ENCODE data around the gene CSMD2. TPM values are rescaled to one million over a fixed set of nuclear protein-coding genes. Genes with fewer than 3 reads are reported as not detected.

CSMD2 gene
- total RNA-seq, 2 experiments from 2014 or later: not detected

DNA sequence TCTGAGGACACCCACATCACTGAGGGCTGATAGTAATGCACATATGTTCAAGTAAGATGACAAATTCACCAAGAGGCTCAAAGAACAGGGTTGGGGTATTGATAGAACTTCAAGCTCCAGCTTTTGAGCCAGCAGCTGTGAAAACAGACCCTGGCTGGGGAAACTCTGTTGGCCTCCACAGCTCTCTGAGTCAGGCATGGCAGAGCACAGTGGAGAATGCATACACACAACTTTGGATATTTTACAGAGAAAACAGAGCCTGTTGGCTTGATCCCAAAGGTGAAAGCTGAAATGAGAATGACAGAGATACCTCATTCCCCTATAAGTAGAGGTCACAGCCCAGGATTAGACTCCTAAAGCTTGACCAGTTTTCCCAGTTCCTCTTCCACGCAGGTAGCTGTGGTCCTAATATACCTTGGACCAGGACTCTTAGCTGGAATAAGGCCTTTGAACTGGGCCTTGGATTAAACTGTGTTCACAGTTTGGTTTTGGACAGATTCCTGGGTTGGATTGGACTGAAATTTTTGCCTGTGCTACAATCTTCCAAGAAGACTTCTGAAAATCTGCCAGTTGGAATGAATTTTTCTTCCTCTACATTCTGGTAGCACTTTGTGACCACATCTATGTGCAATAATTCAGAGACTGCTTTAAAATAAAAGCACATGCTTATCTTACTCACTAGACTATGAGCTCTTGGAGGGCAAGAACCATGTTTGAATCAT lies 402.8 kb downstream of the CSMD2 start:
- Mint-ChIP-seq H3K4me1 (ENCODE audit: low read depth) (no peaks in the 10 kb centered on the region), H3K9me3 (no peaks in the 10 kb centered on the region), H3K4me3 (no peak overlapping the region), H3K27me3 (no peaks in the 10 kb centered on the region), H3K27ac (no peak overlapping the region), H3K36me3 (ENCODE audit: low read depth) (no peaks in the 10 kb centered on the region)
- ChIA-PET CTCF (no interaction called here), POLR2A (no interaction called here)
- TF ChIP-seq, protein P1, sequence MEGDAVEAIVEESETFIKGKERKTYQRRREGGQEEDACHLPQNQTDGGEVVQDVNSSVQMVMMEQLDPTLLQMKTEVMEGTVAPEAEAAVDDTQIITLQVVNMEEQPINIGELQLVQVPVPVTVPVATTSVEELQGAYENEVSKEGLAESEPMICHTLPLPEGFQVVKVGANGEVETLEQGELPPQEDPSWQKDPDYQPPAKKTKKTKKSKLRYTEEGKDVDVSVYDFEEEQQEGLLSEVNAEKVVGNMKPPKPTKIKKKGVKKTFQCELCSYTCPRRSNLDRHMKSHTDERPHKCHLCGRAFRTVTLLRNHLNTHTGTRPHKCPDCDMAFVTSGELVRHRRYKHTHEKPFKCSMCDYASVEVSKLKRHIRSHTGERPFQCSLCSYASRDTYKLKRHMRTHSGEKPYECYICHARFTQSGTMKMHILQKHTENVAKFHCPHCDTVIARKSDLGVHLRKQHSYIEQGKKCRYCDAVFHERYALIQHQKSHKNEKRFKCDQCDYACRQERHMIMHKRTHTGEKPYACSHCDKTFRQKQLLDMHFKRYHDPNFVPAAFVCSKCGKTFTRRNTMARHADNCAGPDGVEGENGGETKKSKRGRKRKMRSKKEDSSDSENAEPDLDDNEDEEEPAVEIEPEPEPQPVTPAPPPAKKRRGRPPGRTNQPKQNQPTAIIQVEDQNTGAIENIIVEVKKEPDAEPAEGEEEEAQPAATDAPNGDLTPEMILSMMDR (IDR thresholded peaks at IDR 0.05): no peak
- Histone ChIP-seq H3K36me3 (ENCODE audit: insufficient read depth, low read length) (no peaks in the 10 kb centered on the region), H3K27me3 (ENCODE audit: control insufficient read depth in 1 of 2, insufficient read depth in 2 of 2, low read length in 2 of 2) (peaks cover 0 to 5% of the 10 kb centered on the region in 2 experiments), H3K4me1 (ENCODE audit: insufficient read depth, low read length) (no peaks in the 10 kb centered on the region), H3K9me3 (ENCODE audit: control insufficient read depth in 1 of 2, insufficient read depth in 1 of 2, low read length in 2 of 2) (no peaks in the 10 kb centered on the region), H3K27ac (ENCODE audit: low read depth in 1 of 2, low read length in 2 of 2) (no peak overlapping the region), H3K4me3 (ENCODE audit: low read length) (no peak overlapping the region)
- DNase-seq: no peak
- no peak for ATAC-seq (ENCODE audit: poor library complexity)
- intact Hi-C loops (cut with DNase I, micrococcal nuclease): no loop called here

DNA sequence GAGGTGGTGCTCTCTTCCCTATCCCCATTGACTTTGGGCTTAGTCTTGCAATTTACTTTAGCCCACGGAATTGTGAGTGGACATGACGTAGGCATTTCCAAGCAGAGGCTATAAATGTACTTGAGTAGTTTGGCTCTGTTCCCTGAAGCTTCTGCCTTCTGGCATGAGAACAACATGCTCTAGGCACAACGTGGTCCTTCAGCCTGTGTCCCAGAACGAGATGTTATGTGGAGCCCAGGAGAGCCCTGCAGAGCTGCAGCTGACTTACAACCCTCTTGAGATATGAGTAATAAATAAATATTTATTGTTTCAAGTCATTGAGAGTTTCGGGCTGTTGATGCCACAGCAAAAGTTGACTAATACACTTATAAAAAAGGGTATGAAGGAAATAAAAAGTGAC lies 406.3 kb downstream of the CSMD2 start:
- no peak for DNase-seq
- no peaks in the 10 kb centered on the region for H3K4me1 ChIP-seq (ENCODE audit: insufficient read depth, low read length)
- no peaks in the 10 kb centered on the region for H3K9me3 Mint-ChIP-seq
- no peaks in the 10 kb centered on the region for H3K36me3 ChIP-seq (ENCODE audit: insufficient read depth, low read length)
- no peak for ATAC-seq (ENCODE audit: poor library complexity)
- no peaks in the 10 kb centered on the region for H3K27me3 ChIP-seq (ENCODE audit: control insufficient read depth in 1 of 2, insufficient read depth in 2 of 2, low read length in 2 of 2)
- H3K27me3 Mint-ChIP-seq: peaks cover 4% of the 10 kb centered on the region
- H3K27ac ChIP-seq (ENCODE audit: low read depth in 1 of 2, low read length in 2 of 2): no peak overlapping the region
- no peaks in the 10 kb centered on the region for H3K9me3 ChIP-seq (ENCODE audit: control insufficient read depth in 1 of 2, insufficient read depth in 1 of 2, low read length in 2 of 2)
- ChIA-PET CTCF (no interaction called here), POLR2A (no interaction called here)
- no peak overlapping the region for H3K4me3 Mint-ChIP-seq
- no peak overlapping the region for H3K4me3 ChIP-seq (ENCODE audit: low read length)
- intact Hi-C loops (cut with DNase I, micrococcal nuclease): no loop called here
- H3K4me1 Mint-ChIP-seq (ENCODE audit: low read depth): no peaks in the 10 kb centered on the region
- TF ChIP-seq, protein P1 (IDR thresholded peaks at IDR 0.05): no peak
- H3K36me3 Mint-ChIP-seq (ENCODE audit: low read depth): no peaks in the 10 kb centered on the region
- H3K27ac Mint-ChIP-seq: no peak overlapping the region

- ATAC-seq (ENCODE audit: poor library complexity) (no peak), DNase-seq (no peak)
- no peaks in the 10 kb centered on the region for H3K36me3 Mint-ChIP-seq (ENCODE audit: low read depth)
- peaks cover 4% of the 10 kb centered on the region for H3K27me3 Mint-ChIP-seq
- Histone ChIP-seq H3K9me3 (ENCODE audit: control insufficient read depth in 1 of 2, insufficient read depth in 1 of 2, low read length in 2 of 2) (peaks cover 7 to 11% of the 10 kb centered on the region in 2 experiments), H3K4me1 (ENCODE audit: insufficient read depth, low read length) (no peaks in the 10 kb centered on the region), H3K36me3 (ENCODE audit: insufficient read depth, low read length) (no peaks in the 10 kb centered on the region), H3K27ac (ENCODE audit: low read depth in 1 of 2, low read length in 2 of 2) (no peak overlapping the region), H3K27me3 (ENCODE audit: control insufficient read depth in 1 of 2, insufficient read depth in 2 of 2, low read length in 2 of 2) (no peaks in the 10 kb centered on the region), H3K4me3 (ENCODE audit: low read length) (no peak overlapping the region)
- TF ChIP-seq, protein P1 (IDR thresholded peaks at IDR 0.05): no peak
- POLR2A ChIA-PET: no interaction called here
- H3K9me3 Mint-ChIP-seq: peaks cover 4% of the 10 kb centered on the region
- CTCF ChIA-PET: no interaction called here
- intact Hi-C loops (cut with DNase I, micrococcal nuclease): no loop called here
- no peak overlapping the region for H3K27ac Mint-ChIP-seq
- no peak overlapping the region for H3K4me3 Mint-ChIP-seq
- no peaks in the 10 kb centered on the region for H3K4me1 Mint-ChIP-seq (ENCODE audit: low read depth)
These were observed 411.8 kb downstream of the CSMD2 start for GRCh38 chr1:33753087-33753856.

All from CD4-positive, alpha-beta T cell (primary cell).